ENCODE measurements around the gene STAT3. TPM values are rescaled to one million over a fixed set of nuclear protein-coding genes. Genes with fewer than 3 reads are reported as not detected.

Gene STAT3
- total and polyA plus RNA-seq, 2 of the 13 experiments (the other 11 are each of a cell fraction or from before 2014, with no cell fraction given), result 61.8 to 62.4 TPM

- no peak overlapping the region for H3K4me3 ChIP-seq (replicated peaks in 1 of 3; ENCODE audit: insufficient read depth in 1 of 3, low read depth in 2 of 3, low read length in 3 of 3)
- H3K4me2 ChIP-seq (ENCODE audit: low read depth, low read length), result no peak overlapping the region
- peaks cover 82% of the 10 kb centered on the region for H3K4me1 ChIP-seq (ENCODE audit: insufficient read depth, low read length)
- ATAC-seq, result no peak
- no peak overlapping the region for H2AFZ ChIP-seq (ENCODE audit: low read length)
- H3K36me3 ChIP-seq (replicated peaks in 1 of 2; ENCODE audit: control insufficient read depth in 1 of 2, insufficient read depth in 2 of 2, low read length in 2 of 2), result 0 out of 5 replicates have a peak, but pooled peaks cover 0 to under 1% of the 10 kb centered on the region in 2 experiments
- 74% methylated on average over 7 of the region's 7 CpGs for WGBS (ENCODE audit: low lambda C conversion rate)
- intact Hi-C loops (cut with micrococcal nuclease; ENCODE audit: unreplicated experiment) (no loop called here), in situ Hi-C loops (cut with HindIII; ENCODE audit: extremely low pct_ligation_motif_present, low pct_unique_long_range_greater_than_20kb) (no loop called here)
- CTCF ChIA-PET (ENCODE audit: low intra/inter-chr PET ratio, low total read pairs), result no interaction called here
- no TSS peak for BruUV-seq (replicated peaks)
- H3K9ac ChIP-seq (ENCODE audit: insufficient read depth, low read depth, low read length), result no peak overlapping the region
- no peak for DNase-seq (ENCODE audit: low spot score)
- no peaks in the 10 kb centered on the region for H3K79me2 ChIP-seq (ENCODE audit: insufficient read depth, low read length)
- TF ChIP-seq ZNF550 (CRISPR knock-in tag; IDR thresholded peaks at IDR 0.05; ENCODE audit: borderline replicate concordance), result no peak
- TF ChIP-seq, protein P1, sequence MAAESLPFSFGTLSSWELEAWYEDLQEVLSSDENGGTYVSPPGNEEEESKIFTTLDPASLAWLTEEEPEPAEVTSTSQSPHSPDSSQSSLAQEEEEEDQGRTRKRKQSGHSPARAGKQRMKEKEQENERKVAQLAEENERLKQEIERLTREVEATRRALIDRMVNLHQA (CRISPR knock-in tag; IDR thresholded peaks at IDR 0.05), result no peak
- no peaks in the 10 kb centered on the region for H3K27me3 ChIP-seq (ENCODE audit: control insufficient read depth in 1 of 2, insufficient read depth in 2 of 2, low read length in 2 of 2)
- POLR2A ChIA-PET, result interaction anchor here (0.6 to 2.9 kb wide), 3 partner anchors 14 to 97 kb away, joined by 3 to 11 read pairs (median 4); no protein-coding TSS in a partner anchor
- H3K27ac ChIP-seq (ENCODE audit: extremely low read length, insufficient read depth, low read length), result no peak overlapping the region
- no peak for FAIRE-seq
- H4K20me1 ChIP-seq (ENCODE audit: insufficient read depth, low read length), result no peaks in the 10 kb centered on the region
- H3K9me3 ChIP-seq (ENCODE audit: low read length), result no peaks in the 10 kb centered on the region
Measured at GRCh38 chr17:42308446-42308845, 79.8 kb downstream of the STAT3 start.

- H3K9ac ChIP-seq (ENCODE audit: insufficient read depth, low read depth, low read length), result no peak overlapping the region
- ChIA-PET CTCF (ENCODE audit: low intra/inter-chr PET ratio, low total read pairs) (no interaction called here), POLR2A (no interaction called here)
- no peaks in the 10 kb centered on the region for H3K36me3 ChIP-seq (replicated peaks in 1 of 2; ENCODE audit: control insufficient read depth in 1 of 2, insufficient read depth in 2 of 2, low read length in 2 of 2)
- H2AFZ ChIP-seq (ENCODE audit: low read length), result no peak overlapping the region
- H3K4me1 ChIP-seq (ENCODE audit: insufficient read depth, low read length), result peaks cover 79% of the 10 kb centered on the region
- intact Hi-C loops (cut with micrococcal nuclease; ENCODE audit: unreplicated experiment), result no loop called here
- 90% methylated on average over 14 of the region's 19 CpGs for WGBS (ENCODE audit: low lambda C conversion rate)
- no peak overlapping the region for H3K4me3 ChIP-seq (replicated peaks in 1 of 3; ENCODE audit: insufficient read depth in 1 of 3, low read depth in 2 of 3, low read length in 3 of 3)
- no peak overlapping the region for H3K27ac ChIP-seq (ENCODE audit: extremely low read length, insufficient read depth, low read length)
- FAIRE-seq (no peak), DNase-seq (ENCODE audit: low spot score) (no peak), ATAC-seq (no peak)
- in situ Hi-C loops (cut with HindIII; ENCODE audit: extremely low pct_ligation_motif_present, low pct_unique_long_range_greater_than_20kb), result no loop called here
- TF ChIP-seq ZFX (CRISPR knock-in tag; IDR thresholded peaks at IDR 0.05; ENCODE audit: low read depth), result no peak
- no peak for TF ChIP-seq ZFP91 (CRISPR knock-in tag; IDR thresholded peaks at IDR 0.05; ENCODE audit: borderline replicate concordance)
- no peaks in the 10 kb centered on the region for H3K79me2 ChIP-seq (ENCODE audit: insufficient read depth, low read length)
- no peak overlapping the region for H3K4me2 ChIP-seq (ENCODE audit: low read depth, low read length)
- H3K9me3 ChIP-seq (ENCODE audit: low read length), result no peaks in the 10 kb centered on the region
- H4K20me1 ChIP-seq (ENCODE audit: insufficient read depth, low read length), result no peaks in the 10 kb centered on the region
- BruUV-seq (replicated peaks), result no TSS peak
- no peaks in the 10 kb centered on the region for H3K27me3 ChIP-seq (ENCODE audit: control insufficient read depth in 1 of 2, insufficient read depth in 2 of 2, low read length in 2 of 2)
Measured at GRCh38 chr17:42307362-42307927, 80.8 kb downstream of the STAT3 start.
